ENCODE data around the gene SH3BP4. TPM values are rescaled to one million over a fixed set of nuclear protein-coding genes. Genes with fewer than 3 reads are reported as not detected.

SH3BP4 gene
- total and polyA plus RNA-seq, 2 of the 13 experiments (the other 11 are each of a cell fraction or from before 2014, with no cell fraction given) = 34.6 to 99.1 TPM

DNA sequence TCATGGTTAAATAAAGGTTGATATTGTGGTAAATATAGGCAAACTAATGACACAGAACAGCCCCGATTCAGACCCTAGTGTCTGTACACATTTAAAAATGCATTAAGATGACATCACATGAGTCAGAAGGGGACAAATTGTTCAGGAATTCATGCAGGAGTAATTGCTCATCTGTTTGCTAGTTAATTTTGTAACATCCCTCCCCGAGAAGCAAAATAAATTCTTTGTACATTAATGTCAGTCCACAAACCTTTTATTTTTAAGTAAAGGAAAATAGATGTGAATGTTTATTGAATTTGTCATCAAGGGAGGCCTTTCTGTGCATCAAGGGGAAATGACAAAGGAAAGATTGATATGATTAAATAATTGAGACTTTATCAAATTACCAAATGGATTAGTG, 69.9 kb downstream of the SH3BP4 start:
- peaks cover 88% of the 10 kb centered on the region for H3K79me2 ChIP-seq (ENCODE audit: insufficient read depth, low read length)
- peaks cover 74% of the 10 kb centered on the region for H4K20me1 ChIP-seq (ENCODE audit: insufficient read depth, low read length)
- in situ Hi-C loops (cut with HindIII; ENCODE audit: extremely low pct_ligation_motif_present, low pct_unique_long_range_greater_than_20kb) = no loop called here
- no peak overlapping the region for H2AFZ ChIP-seq (ENCODE audit: low read length)
- peaks cover 13 to 66% of the 10 kb centered on the region in 2 experiments for H3K36me3 ChIP-seq (replicated peaks in 1 of 2; ENCODE audit: control insufficient read depth in 1 of 2, insufficient read depth in 2 of 2, low read length in 2 of 2)
- no peak overlapping the region for H3K4me3 ChIP-seq (replicated peaks in 1 of 3; ENCODE audit: insufficient read depth in 1 of 3, low read depth in 2 of 3, low read length in 3 of 3)
- FAIRE-seq (no peak), DNase-seq (ENCODE audit: low spot score) (no peak), ATAC-seq (no peak)
- 81% methylated on average over 2 of the region's 2 CpGs for WGBS (ENCODE audit: low lambda C conversion rate)
- H3K9me3 ChIP-seq (ENCODE audit: low read length) = no peaks in the 10 kb centered on the region
- ChIA-PET CTCF (ENCODE audit: low intra/inter-chr PET ratio, low total read pairs) (no interaction called here), POLR2A (no interaction called here)
- intact Hi-C loops (cut with micrococcal nuclease; ENCODE audit: unreplicated experiment) = no loop called here
- no peak overlapping the region for H3K9ac ChIP-seq (ENCODE audit: insufficient read depth, low read depth, low read length)
- no peaks in the 10 kb centered on the region for H3K27me3 ChIP-seq (ENCODE audit: control insufficient read depth in 1 of 2, insufficient read depth in 2 of 2, low read length in 2 of 2)
- no TSS peak for BruUV-seq (replicated peaks)
- H3K4me2 ChIP-seq (ENCODE audit: low read depth, low read length) = no peak overlapping the region
- TF ChIP-seq CREB1 (IDR thresholded peaks at IDR 0.05) = peak; percentile 34; the same call in 1 of the 2 replicates
- no peak for TF ChIP-seq CREB1 (CRISPR knock-in tag; IDR thresholded peaks at IDR 0.05)
- no peak for TF ChIP-seq ATF7-NPFF (CRISPR knock-in tag; IDR thresholded peaks at IDR 0.05; ENCODE audit: low read depth)
- peak; percentile 17; the same call in 1 of the 2 replicates for TF ChIP-seq ATF7 (IDR thresholded peaks at IDR 0.05)
- TF ChIP-seq ATF7 (CRISPR knock-in tag; IDR thresholded peaks at IDR 0.05) = no peak
- no peak for TF ChIP-seq SAFB2 (CRISPR knock-in tag; IDR thresholded peaks at IDR 0.05; ENCODE audit: borderline replicate concordance, low read depth)
- TF ChIP-seq PHB2 (IDR thresholded peaks at IDR 0.05; ENCODE audit: partially characterized antibody) = no peak
- peaks cover 18% of the 10 kb centered on the region for H3K4me1 ChIP-seq (ENCODE audit: insufficient read depth, low read length)
- H3K27ac ChIP-seq (ENCODE audit: extremely low read length, insufficient read depth, low read length) = no peak overlapping the region

DNA sequence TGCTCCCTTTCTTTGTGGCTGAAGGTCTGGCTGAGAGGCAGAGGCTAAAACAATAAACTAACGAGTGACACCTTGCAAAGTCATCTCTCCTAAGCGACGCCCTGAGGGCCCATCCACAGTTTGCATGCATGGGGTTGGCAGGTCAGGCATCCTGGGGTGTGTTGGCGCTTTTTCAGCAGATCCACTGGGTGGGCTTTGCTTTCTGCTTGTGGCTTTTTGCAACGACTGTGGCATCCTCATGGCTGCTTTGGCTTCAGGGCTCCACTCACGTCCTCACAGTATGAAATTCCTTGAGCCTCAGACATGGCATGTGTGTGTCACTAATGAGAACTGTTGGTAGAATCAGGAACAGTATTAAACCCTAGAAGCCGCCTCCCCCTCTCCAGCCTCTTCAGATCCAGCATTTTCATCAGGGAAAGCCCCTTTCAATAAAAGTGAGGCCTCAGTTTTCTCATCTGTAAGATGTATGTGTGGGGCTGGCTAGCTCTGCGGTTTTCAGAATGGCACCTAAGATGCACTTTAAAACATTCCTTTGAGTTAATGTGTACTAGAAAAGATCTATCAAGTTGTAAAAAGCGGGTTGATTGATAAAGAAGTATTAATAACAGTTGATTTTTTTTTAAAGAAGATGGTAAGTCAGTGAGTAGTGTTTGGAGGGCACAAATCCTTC, 72.5 kb downstream of the SH3BP4 start:
- Histone ChIP-seq H4K20me1 (ENCODE audit: insufficient read depth, low read length) (peaks cover 75% of the 10 kb centered on the region), H3K9me3 (ENCODE audit: low read length) (no peaks in the 10 kb centered on the region), H3K4me1 (ENCODE audit: insufficient read depth, low read length) (peaks cover 20% of the 10 kb centered on the region), H3K27me3 (ENCODE audit: control insufficient read depth in 1 of 2, insufficient read depth in 2 of 2, low read length in 2 of 2) (no peaks in the 10 kb centered on the region), H3K9ac (ENCODE audit: insufficient read depth, low read depth, low read length) (no peak overlapping the region), H3K36me3 (replicated peaks in 1 of 2; ENCODE audit: control insufficient read depth in 1 of 2, insufficient read depth in 2 of 2, low read length in 2 of 2) (peaks cover 10 to 65% of the 10 kb centered on the region in 2 experiments), H3K4me3 (replicated peaks in 1 of 3; ENCODE audit: insufficient read depth in 1 of 3, low read depth in 2 of 3, low read length in 3 of 3) (no peak overlapping the region), H2AFZ (ENCODE audit: low read length) (no peak overlapping the region), H3K79me2 (ENCODE audit: insufficient read depth, low read length) (peaks cover 89% of the 10 kb centered on the region), H3K4me2 (ENCODE audit: low read depth, low read length) (no peak overlapping the region), H3K27ac (ENCODE audit: extremely low read length, insufficient read depth, low read length) (no peak overlapping the region)
- FAIRE-seq (no peak), DNase-seq (ENCODE audit: low spot score) (no peak), ATAC-seq (no peak)
- CTCF ChIA-PET (ENCODE audit: low intra/inter-chr PET ratio, low total read pairs) = no interaction called here
- intact Hi-C loops (cut with micrococcal nuclease; ENCODE audit: unreplicated experiment) = no loop called here
- in situ Hi-C loops (cut with HindIII; ENCODE audit: extremely low pct_ligation_motif_present, low pct_unique_long_range_greater_than_20kb) = no loop called here
- TF ChIP-seq POLR2AphosphoS5 (IDR thresholded peaks at IDR 0.05; ENCODE audit: low read depth, low read length) (0 out of 2 replicates have a peak, but pooled peaks have one; percentile 14), KDM5B (CRISPR knock-in tag; IDR thresholded peaks at IDR 0.05; ENCODE audit: borderline replicate concordance) (no peak), RBM22 (optimal IDR thresholded peaks at IDR 0.05; ENCODE audit: low read length) (peak; percentile 85), ZNF788 (CRISPR knock-in tag; IDR thresholded peaks at IDR 0.05; ENCODE audit: borderline replicate concordance) (0 out of 2 replicates have a peak, but pooled peaks have one; percentile 9)
- POLR2A ChIA-PET = no interaction called here
- no TSS peak for BruUV-seq (replicated peaks)
- WGBS (ENCODE audit: low lambda C conversion rate) = 96% methylated on average over 9 of the region's 9 CpGs

Data from HepG2 (cell line).